GM10847 (cell line): Measurements from ENCODE around the gene C1QTNF1.

ENCODE experiments used
- POLR2A ChIP-seq: IDR thresholded peaks from 2 replicates; pipeline ENCODE4 v1.6.1; 2011; ENCODE audit not compliant: insufficient read length; ENCODE audit errors: extremely low read depth

Gene C1QTNF1

DNA sequence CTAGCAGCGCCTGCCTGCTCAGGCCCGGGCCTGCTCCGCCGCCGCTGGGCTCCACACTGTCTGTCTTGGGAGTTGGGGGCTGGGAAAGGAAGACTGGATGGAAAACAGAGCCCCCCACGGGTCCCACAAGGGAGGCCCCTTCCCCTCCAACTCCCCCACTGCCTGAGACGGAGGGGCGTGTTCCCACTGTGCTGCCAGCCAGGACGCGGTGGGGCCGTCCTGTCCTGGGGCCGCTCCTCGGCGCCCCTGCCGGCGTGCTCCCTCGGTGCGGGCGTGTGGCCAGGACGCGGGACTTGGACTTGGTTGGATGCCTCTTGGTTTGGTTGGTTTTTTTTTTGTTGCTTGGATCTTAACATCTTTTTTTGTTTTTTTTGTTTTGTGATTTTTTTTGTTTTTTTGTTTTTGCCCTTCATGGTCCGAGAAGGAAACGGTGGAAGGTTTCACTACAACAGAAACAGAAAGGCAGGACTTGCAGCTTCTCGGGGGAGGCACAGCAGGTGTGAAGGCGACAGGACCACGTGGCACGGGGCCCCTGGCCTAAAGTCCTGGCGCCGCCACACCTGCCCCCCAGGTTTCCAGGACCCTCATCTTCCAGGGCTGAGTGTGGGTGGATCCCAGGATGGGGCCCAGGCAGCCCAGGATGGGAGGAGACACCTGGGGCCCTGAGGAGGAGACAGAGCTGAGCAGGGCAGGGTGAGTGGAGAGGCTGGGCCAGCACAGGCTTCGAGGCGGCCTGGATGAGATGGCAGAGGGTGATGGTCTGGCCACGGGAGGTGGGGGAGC, 66.7 kb downstream of the C1QTNF1 start:
- no peak for TF ChIP-seq POLR2A

GRCh38 chr17:79091226-79091670, 67.3 kb downstream of the C1QTNF1 start:
- TF ChIP-seq POLR2A: no peak

DNA sequence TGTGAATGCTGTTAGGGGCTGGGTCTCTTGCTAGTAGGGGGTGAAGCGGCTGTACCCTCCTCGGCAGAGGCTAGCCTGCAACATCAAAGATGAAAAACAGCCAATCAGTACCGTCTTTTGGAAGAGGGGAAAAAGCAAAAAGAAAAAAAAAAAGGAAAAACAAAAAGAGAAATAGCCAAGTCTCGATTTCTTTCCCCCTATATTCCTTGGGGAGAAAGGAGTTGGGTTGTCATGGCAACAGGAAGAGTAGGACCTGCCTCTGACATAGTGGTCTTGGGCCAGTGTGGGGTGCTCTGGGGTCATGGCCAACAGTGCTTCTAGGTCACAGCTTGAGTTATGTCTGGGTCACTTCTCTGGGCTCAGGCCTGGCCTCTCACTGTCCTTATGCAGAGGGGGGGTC, 68.6 kb downstream of the C1QTNF1 start:
- TF ChIP-seq POLR2A: no peak

GRCh38 chr17:79093270-79093669, 69.3 kb downstream of the C1QTNF1 start:
- TF ChIP-seq POLR2A: no peak

GRCh38 chr17:79094261-79094660, 70.3 kb downstream of the C1QTNF1 start:
- no peak for TF ChIP-seq POLR2A

DNA sequence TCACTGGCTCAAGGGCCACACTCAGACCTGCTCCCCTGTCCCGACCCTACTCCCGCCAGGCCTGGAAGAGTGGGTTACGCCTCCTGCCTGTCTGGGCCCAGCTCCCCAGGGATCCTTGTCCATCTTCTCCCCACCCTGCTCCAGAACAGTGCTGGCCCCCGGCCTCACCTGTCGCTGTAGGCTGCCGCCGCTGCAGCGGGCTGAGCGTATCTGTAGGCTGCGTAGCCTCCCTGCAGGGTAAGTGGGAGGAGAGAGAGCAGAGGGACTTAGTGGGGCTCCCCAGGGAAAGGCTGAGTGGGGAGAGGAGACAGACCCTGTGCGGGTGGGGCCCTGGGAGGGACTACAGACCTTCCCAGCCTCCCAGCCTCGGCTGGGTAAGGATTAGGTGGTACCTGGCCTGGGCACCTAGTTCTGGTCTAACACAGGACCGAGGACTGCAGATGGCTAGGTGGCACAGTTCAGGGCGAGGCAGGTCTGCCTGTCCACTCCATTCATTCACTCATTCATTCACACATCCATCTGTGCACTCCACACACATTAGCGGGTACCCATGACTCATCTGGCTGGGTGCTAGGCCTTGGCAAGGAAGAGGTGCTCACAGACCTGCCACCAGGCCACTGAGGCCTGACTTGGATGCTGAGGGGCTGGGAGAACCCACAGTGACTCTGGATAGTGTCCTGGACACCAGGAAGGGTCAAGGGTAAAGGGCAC, 71.5 kb downstream of the C1QTNF1 start:
- TF ChIP-seq POLR2A: no peak

DNA sequence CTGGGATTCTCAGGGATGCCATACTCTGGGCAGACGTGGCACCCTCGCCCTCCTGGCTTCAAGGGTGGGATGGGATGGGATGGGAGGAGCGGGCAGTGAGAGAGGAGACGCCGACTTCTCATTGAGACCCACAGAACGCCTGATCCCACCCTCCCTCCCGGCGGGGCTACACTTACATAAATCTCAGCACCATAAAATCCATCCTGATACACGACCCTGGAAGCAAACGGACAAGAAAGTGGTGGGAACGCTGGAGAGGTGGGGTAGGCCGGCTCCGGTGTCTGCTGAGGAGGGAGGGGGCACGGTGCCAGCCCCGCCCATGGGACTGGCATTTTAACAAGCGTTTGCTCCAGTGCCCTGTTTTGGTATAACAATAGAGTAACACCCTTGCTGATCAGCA, 72.5 kb downstream of the C1QTNF1 start:
- no peak for TF ChIP-seq POLR2A

DNA sequence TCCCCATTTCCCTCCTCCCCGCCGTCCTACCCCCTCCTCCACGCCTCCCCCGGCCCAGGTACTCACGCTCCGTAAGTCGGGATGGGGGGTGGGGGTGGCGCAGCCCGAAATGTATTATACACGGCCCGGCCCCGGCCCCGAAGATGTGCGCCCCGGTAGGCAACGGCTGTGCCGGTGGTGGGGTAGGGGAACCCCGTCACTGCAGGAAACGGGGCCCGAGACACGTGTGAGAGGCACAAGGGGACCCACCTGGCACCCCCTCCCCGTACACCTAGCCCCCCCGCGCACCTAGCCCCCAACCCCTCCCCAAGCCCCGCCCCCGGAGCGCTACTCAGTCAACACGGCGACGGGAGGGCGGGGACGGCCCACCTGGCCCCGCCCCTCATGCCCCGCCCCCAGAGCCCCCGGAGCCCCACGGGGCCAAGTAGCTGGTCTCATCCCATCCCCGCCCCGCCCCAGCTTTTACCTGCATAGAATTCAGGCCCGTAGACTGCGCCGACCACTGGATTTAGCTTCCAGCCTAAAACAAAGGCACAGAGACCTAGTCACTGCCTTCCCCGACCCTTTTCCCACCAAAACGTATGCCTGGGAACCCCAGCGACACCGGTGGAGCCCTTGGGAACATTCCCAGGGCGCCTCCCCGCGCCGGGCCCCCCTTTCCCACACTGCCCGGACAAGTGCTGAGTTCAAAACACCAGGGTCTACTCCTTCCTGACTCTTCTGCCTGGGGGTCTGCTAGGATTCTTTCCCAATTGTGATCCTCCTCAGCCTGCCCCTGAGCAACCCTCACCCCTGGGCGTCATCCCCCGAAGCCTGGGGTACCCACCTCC, 73.5 kb downstream of the C1QTNF1 start:
- TF ChIP-seq POLR2A: no peak

- no peak for TF ChIP-seq POLR2A
Observed at GRCh38 chr17:79098282-79098867, 74.4 kb downstream of the C1QTNF1 start.
